Caco-2 (cell line): ENCODE data around the gene TMEM91. TPM values are rescaled to one million over a fixed set of nuclear protein-coding genes. Genes with fewer than 3 reads are reported as not detected.

Source experiments
- BruUV-seq: library from RNA; stranded (reverse); fragments of 400-500 nt; replicated peaks from 2 replicates; lab custom pipeline; 2021; lab: Mats Ljungman, UMichigan
- CTCF ChIA-PET: fragments of 300-600 bp; sonication (Branson Sonifier 250); formaldehyde crosslinking; loops from one replicate; lab custom pipeline; 2022; ENCODE audit warnings: antibody characterized with exemption; lab: Charles Lee
- POLR2A ChIA-PET: fragments of 300-600 bp; sonication (Branson Sonifier 250); formaldehyde crosslinking; loops from one replicate; lab custom pipeline; 2022; ENCODE audit warnings: antibody characterized with exemption; lab: Charles Lee
- DNase-seq, 2 experiments: peaks; one replicate each; pipeline versions ENCODE4 v3.0.0 to v3.0.0-alpha.2; 2020 to 2022
- H3K27me3 ChIP-seq: replicated peaks from 2 replicates; pipeline ENCODE4 v1.6.0; 2011; ENCODE audit warnings: low read length; ENCODE audit not compliant: control insufficient read depth, insufficient read depth
- H3K36me3 ChIP-seq: 2 replicates; pipeline ENCODE4 v1.5.1; 2011; ENCODE audit warnings: low read length; ENCODE audit not compliant: control insufficient read depth, insufficient read depth
- H3K4me1 ChIP-seq: fragments of 250-450 bp; sonication (Bioruptor Pico); 2 replicates; pipeline ENCODE4 v1.5.1; 2020; ENCODE audit warnings: mild to moderate bottlenecking
- H3K4me3 ChIP-seq: 2 replicates; pipeline ENCODE4 v1.5.1; 2011; ENCODE audit warnings: low read depth, mild to moderate bottlenecking, control low read depth, low read length
- H3K9me3 ChIP-seq: fragments of 250-450 bp; sonication (Bioruptor Pico); 2 replicates; pipeline ENCODE4 v1.5.1; 2020; ENCODE audit warnings: mild to moderate bottlenecking, moderate library complexity
- H3K27ac Mint-ChIP-seq: one replicate; pipeline ENCODE4 v1.8.0; 2022; ENCODE audit warnings: mixed read lengths; ENCODE audit not compliant: unreplicated experiment
- H3K27me3 Mint-ChIP-seq: one replicate; pipeline ENCODE4 v1.8.0; 2022; ENCODE audit warnings: mixed read lengths; ENCODE audit not compliant: insufficient read depth, unreplicated experiment
- H3K36me3 Mint-ChIP-seq: one replicate; pipeline ENCODE4 v1.8.0; 2022; ENCODE audit warnings: mild to moderate bottlenecking, mixed read lengths; ENCODE audit not compliant: insufficient read depth, unreplicated experiment
- H3K4me1 Mint-ChIP-seq: one replicate; pipeline ENCODE4 v1.8.0; 2022; ENCODE audit warnings: low read depth, mixed read lengths; ENCODE audit not compliant: unreplicated experiment
- H3K4me3 Mint-ChIP-seq: one replicate; pipeline ENCODE4 v1.8.0; 2022; ENCODE audit warnings: mild to moderate bottlenecking, moderate library complexity, mixed read lengths; ENCODE audit not compliant: unreplicated experiment
- H3K9me3 Mint-ChIP-seq: one replicate; pipeline ENCODE4 v1.8.0; 2022; ENCODE audit warnings: mixed read lengths; ENCODE audit not compliant: unreplicated experiment
- intact Hi-C: fragments of 100-400 bp; cut with micrococcal nuclease; formaldehyde crosslinking; loops from one replicate; pipeline ENCODE4 v1.10.0; 2022; ENCODE audit not compliant: unreplicated experiment
- total RNA-seq: library from RNA; stranded (reverse); gene quantifications from 2 replicates; pipeline ENCODE4 v1.2.3, GENCODE V29; 2022
- TF ChIP-seq, protein P1 (sequence below), 2 experiments: fragments of 200-600 bp in 1 of 2; IDR thresholded peaks; 1 replicate in 1 of 2; 2 replicates in 1 of 2; pipeline versions ENCODE4 v1.5.1 to v1.8.0; 2011 to 2022; ENCODE audit warnings: antibody characterized with exemption in 1 of 2, control low read depth in 1 of 2, inconsistent platforms in 1 of 2, low read depth in 1 of 2, low read length in 1 of 2, mild to moderate bottlenecking in 1 of 2, moderate library complexity in 1 of 2; ENCODE audit not compliant: insufficient read depth in 1 of 2, severe bottlenecking in 1 of 2, unreplicated experiment in 1 of 2

Gene TMEM91
- total RNA-seq, 1 experiment from 2014 or later, result 1.4 TPM

DNA sequence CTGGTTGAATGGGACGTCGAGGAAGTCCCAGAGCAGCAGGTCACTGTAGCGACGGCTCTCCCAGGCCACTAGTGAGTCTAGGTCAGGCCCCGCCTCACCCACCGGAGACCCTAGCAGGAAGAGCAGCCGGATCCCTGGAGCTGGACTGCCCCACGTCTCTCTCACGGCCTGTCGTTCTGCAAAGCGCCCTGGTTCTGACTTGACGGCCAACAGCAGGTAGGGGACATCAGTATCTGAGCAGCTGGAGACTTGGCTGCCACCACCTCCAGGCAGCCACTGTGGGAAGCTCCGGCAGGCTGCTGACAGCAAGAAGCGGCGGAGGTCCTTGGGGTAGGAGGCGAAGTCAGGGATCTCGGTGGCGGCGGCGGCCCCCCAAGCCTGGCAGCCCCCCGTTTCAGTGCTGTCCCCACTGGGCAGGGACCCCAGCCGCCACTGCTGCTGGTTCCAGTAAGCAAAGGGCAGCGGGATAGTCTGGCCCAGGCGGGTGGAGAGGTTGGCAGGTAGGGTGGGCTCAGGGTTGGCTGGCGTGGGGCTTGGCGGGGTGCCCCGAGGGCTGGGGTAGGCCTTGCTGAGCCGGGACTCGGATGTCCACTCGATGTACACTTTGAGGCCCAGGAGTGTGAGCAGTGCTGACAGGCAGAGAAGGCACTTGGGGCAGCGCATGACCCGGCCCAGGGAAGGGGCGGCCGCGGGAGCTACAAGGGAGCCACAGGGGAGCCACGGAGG is 49.9 kb downstream of the TMEM91 start:
- H3K4me1 Mint-ChIP-seq, result peaks cover 19% of the 10 kb centered on the region
- no peaks in the 10 kb centered on the region for H3K27me3 ChIP-seq
- peaks cover 13% of the 10 kb centered on the region; the same call in 1 of the 2 replicates for H3K4me1 ChIP-seq
- ChIA-PET POLR2A (interaction anchor here (1.9 kb wide), 1 partner anchor 13 kb away, joined by 29 read pairs; the partner anchor contains the start of gene DMAC2), CTCF (interaction anchor here (0.6 to 1.1 kb wide), 5 partner anchors 10 to 1806 kb away, joined by 3 to 5 read pairs (median 4); partner anchors contain the start of gene DMAC2)
- H3K27ac Mint-ChIP-seq, result peak overlapping the region; percentile 81
- peaks cover 21% of the 10 kb centered on the region for H3K36me3 Mint-ChIP-seq
- TF ChIP-seq, protein P1, sequence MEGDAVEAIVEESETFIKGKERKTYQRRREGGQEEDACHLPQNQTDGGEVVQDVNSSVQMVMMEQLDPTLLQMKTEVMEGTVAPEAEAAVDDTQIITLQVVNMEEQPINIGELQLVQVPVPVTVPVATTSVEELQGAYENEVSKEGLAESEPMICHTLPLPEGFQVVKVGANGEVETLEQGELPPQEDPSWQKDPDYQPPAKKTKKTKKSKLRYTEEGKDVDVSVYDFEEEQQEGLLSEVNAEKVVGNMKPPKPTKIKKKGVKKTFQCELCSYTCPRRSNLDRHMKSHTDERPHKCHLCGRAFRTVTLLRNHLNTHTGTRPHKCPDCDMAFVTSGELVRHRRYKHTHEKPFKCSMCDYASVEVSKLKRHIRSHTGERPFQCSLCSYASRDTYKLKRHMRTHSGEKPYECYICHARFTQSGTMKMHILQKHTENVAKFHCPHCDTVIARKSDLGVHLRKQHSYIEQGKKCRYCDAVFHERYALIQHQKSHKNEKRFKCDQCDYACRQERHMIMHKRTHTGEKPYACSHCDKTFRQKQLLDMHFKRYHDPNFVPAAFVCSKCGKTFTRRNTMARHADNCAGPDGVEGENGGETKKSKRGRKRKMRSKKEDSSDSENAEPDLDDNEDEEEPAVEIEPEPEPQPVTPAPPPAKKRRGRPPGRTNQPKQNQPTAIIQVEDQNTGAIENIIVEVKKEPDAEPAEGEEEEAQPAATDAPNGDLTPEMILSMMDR (IDR thresholded peaks at IDR 0.05; ENCODE audit: insufficient read depth in 1 of 2, low read depth in 1 of 2, low read length in 1 of 2, severe bottlenecking in 1 of 2, unreplicated experiment in 1 of 2), result no peak
- DNase-seq, result no peak
- no peaks in the 10 kb centered on the region for H3K9me3 Mint-ChIP-seq
- no peaks in the 10 kb centered on the region for H3K9me3 ChIP-seq
- H3K4me3 Mint-ChIP-seq, result peak overlapping the region; percentile 72
- no peaks in the 10 kb centered on the region for H3K27me3 Mint-ChIP-seq
- H3K36me3 ChIP-seq, result peaks cover 1% of the 10 kb centered on the region
- BruUV-seq, result no TSS peak
- intact Hi-C loops, result no loop called here
- peak overlapping the region; percentile 47 for H3K4me3 ChIP-seq

DNA sequence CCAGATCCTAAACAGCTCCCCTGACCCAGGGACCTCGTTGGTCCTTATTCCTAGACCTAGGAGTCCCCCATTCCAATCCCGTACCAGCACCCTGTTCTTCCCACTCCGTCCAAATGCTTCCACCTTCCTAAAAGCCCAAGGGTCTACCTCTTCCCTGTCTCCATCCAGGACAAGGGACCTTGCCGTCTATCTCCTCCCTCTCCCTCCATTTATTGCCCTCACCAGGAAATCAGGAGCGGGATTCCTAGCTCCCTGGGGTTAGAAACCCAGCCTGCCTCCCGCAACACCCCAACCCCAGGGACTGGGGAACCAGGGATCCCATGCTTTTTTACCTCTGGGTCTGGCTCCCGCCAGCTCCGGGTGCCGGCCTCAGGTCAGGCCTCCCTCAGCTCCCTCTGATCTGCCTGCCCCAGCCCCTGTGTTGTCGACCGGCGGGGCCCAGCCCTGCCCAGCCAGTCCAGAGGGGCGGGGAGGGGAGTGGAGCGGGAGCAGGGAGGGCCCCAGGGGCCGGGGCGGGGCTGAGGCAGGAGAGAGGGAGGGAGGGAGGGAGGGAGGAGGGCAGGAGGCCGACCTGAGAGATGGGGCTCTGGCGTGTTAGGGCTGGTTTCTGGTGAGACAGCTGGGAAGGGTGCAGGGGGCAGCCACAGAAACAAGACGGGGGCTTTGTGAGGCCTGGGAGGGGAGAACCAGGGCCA is 50.8 kb downstream of the TMEM91 start, which contains the start of gene B3GNT8:
Gene B3GNT8 (minus strand): TSS at position 423 of the 695 bp plus-strand sequence. CDS start 596 bp downstream, outside the sequence.
- peaks cover 13% of the 10 kb centered on the region; the same call in 1 of the 2 replicates for H3K4me1 ChIP-seq
- Mint-ChIP-seq H3K9me3 (no peaks in the 10 kb centered on the region), H3K4me1 (peaks cover 19% of the 10 kb centered on the region), H3K4me3 (peak within 1 kb of the TSS; percentile 72), H3K27ac (peak within 1 kb of the TSS; percentile 81), H3K36me3 (peaks cover 25% of the 10 kb centered on the region), H3K27me3 (no peaks in the 10 kb centered on the region)
- TSS peak; percentile 35 for BruUV-seq
- peak within 1 kb of the TSS; percentile 47 for H3K4me3 ChIP-seq
- no peaks in the 10 kb centered on the region for H3K27me3 ChIP-seq
- peaks cover 1% of the 10 kb centered on the region for H3K36me3 ChIP-seq
- CTCF ChIA-PET, result interaction anchor here (0.6 to 1.1 kb wide), 7 partner anchors 9 to 1807 kb away, joined by 3 to 7 read pairs (median 4); partner anchors contain the start of gene DMAC2
- H3K9me3 ChIP-seq, result no peaks in the 10 kb centered on the region
- intact Hi-C loops, result loop anchor here (1.0 kb wide), 2 partner anchors 18 to 30 kb away; partner anchors contain the start of genes BCKDHA and EXOSC5
- TF ChIP-seq, protein P1 (IDR thresholded peaks at IDR 0.05; ENCODE audit: insufficient read depth in 1 of 2, low read depth in 1 of 2, low read length in 1 of 2, severe bottlenecking in 1 of 2, unreplicated experiment in 1 of 2), result no peak
- peak; percentile 88 for DNase-seq
- POLR2A ChIA-PET, result interaction anchor here (0.7 to 1.9 kb wide), 2 partner anchors 13 to 780 kb away, joined by 10 to 29 read pairs; partner anchors contain the start of gene DMAC2
